Fibroblast of mammary gland (primary cell): ENCODE data around the gene GPR149.
"Not testable (repeated sequence)": the region's sequence is repeated elsewhere in the genome, so short reads cannot be mapped to it uniquely, and the experiment has no call there.

ENCODE experiments used
- DNase-seq: peaks from one replicate; pipeline ENCODE4 v3.0.0-alpha.2; 2010; ENCODE audit warnings: low read depth
- H3K4me3 ChIP-seq: 2 replicates; pipeline ENCODE4 v1.5.1; 2011; ENCODE audit warnings: low read depth, mild to moderate bottlenecking, low read length, moderate library complexity; ENCODE audit not compliant: control insufficient read depth
- CTCF ChIP-seq: conservative IDR thresholded peaks from 2 replicates; pipeline ENCODE4 v1.5.1; 2011; ENCODE audit warnings: low read depth, low read length, inconsistent platforms; ENCODE audit not compliant: control insufficient read depth, insufficient read depth

GPR149 gene

GRCh38 chr3:154430014-154430413 is at the start of gene GPR149:
Gene GPR149 (minus strand): TSS chr3:154430190. CDS start chr3:154429615, 575 bp downstream.
- no peak within 1 kb of the TSS for H3K4me3 ChIP-seq
- no peak for DNase-seq
- no peak for TF ChIP-seq CTCF

GRCh38 chr3:154473769-154474168 is 43.8 kb upstream of the GPR149 start:
- TF ChIP-seq CTCF = no peak
- DNase-seq = no peak
- H3K4me3 ChIP-seq = no peak overlapping the region

- H3K4me3 ChIP-seq = no peak overlapping the region
- DNase-seq = no peak
- TF ChIP-seq CTCF = no peak
Observed at GRCh38 chr3:154469585-154469984, 39.6 kb upstream of the GPR149 start.

GRCh38 chr3:154464440-154465190 is 34.6 kb upstream of the GPR149 start:
- H3K4me3 ChIP-seq = no peak overlapping the region
- TF ChIP-seq CTCF = no peak
- DNase-seq = no peak

GRCh38 chr3:154458560-154458959 is 28.6 kb upstream of the GPR149 start:
- DNase-seq = no peak
- TF ChIP-seq CTCF = no peak
- no peak overlapping the region for H3K4me3 ChIP-seq

- not testable (repeated sequence) for DNase-seq
Observed at GRCh38 chr3:154439081-154439480, 9.1 kb upstream of the GPR149 start.

GRCh38 chr3:154431043-154431442 is 1.1 kb upstream of the GPR149 start:
- TF ChIP-seq CTCF = no peak
- no peak for DNase-seq
- H3K4me3 ChIP-seq = no peak overlapping the region

More at GRCh38 chr3:154439081-154439480, 9.1 kb upstream of the GPR149 start:
- not testable (repeated sequence) for H3K4me3 ChIP-seq
